WTC11 (cell line): ENCODE data around the gene NXPH4. TPM values are rescaled to one million over a fixed set of nuclear protein-coding genes. Genes with fewer than 3 reads are reported as not detected.

Experiments used
- ATAC-seq: fragments of 200-7000 bp; cut with Tn5 transposase; 2 replicates; pipeline ENCODE4 v1.10.0; 2021; ENCODE audit warnings: mild to moderate bottlenecking, moderate library complexity
- CTCF ChIA-PET: fragments of 300-600 bp; sonication (Branson Sonifier 250); formaldehyde crosslinking; loops from one replicate; lab custom pipeline; 2021; ENCODE audit warnings: antibody characterized with exemption; lab: Charles Lee
- POLR2A ChIA-PET: fragments of 350-600 bp; sonication (Branson Sonifier 250); formaldehyde crosslinking; loops from one replicate; lab custom pipeline; 2021; ENCODE audit warnings: antibody characterized with exemption; lab: Charles Lee
- DNase-seq: peaks from one replicate; pipeline ENCODE4 v3.0.0; 2021; ENCODE audit warnings: low spot score
- H3K27ac Mint-ChIP-seq: 2 replicates; pipeline ENCODE4 v1.8.0; 2021; ENCODE audit warnings: mixed read lengths
- H3K27me3 Mint-ChIP-seq: 2 replicates; pipeline ENCODE4 v1.8.0; 2021; ENCODE audit warnings: low read depth, mild to moderate bottlenecking, moderate library complexity, mixed read lengths
- H3K36me3 Mint-ChIP-seq: 2 replicates; pipeline ENCODE4 v1.8.0; 2021; ENCODE audit warnings: mixed read lengths
- H3K4me1 Mint-ChIP-seq: 2 replicates; pipeline ENCODE4 v1.8.0; 2022; ENCODE audit warnings: mixed read lengths
- H3K4me3 Mint-ChIP-seq: 2 replicates; pipeline ENCODE4 v1.8.0; 2021; ENCODE audit warnings: mild to moderate bottlenecking, moderate library complexity, mixed read lengths
- H3K9me3 Mint-ChIP-seq: 2 replicates; pipeline ENCODE4 v1.8.0; 2021; ENCODE audit warnings: mixed read lengths
- ATF1 ChIP-seq: sonication (generic); formaldehyde crosslinking; IDR thresholded peaks from 2 replicates; pipeline ENCODE4 v1.8.1; 2023; ENCODE audit warnings: mild to moderate bottlenecking, moderate library complexity, missing genetic modification reagents
- CDX4 ChIP-seq: fragments of 250-450 bp; sonication (Bioruptor Pico); IDR thresholded peaks from 2 replicates; pipeline ENCODE4 v1.9.0; 2021; ENCODE audit warnings: moderate library complexity, mild to moderate bottlenecking, inconsistent platforms, borderline replicate concordance
- CREM ChIP-seq: sonication (generic); formaldehyde crosslinking; IDR thresholded peaks from 2 replicates; pipeline ENCODE4 v1.8.1; 2022; ENCODE audit warnings: mild to moderate bottlenecking, missing genetic modification reagents, moderate library complexity
- CTCF ChIP-seq: fragments of 200-600 bp; IDR thresholded peaks from 2 replicates; pipeline ENCODE4 v1.8.0; 2022; ENCODE audit warnings: antibody characterized with exemption
- ESRRA ChIP-seq: sonication (generic); formaldehyde crosslinking; IDR thresholded peaks from 2 replicates; pipeline ENCODE4 v1.8.1; 2022; ENCODE audit warnings: mild to moderate bottlenecking, missing genetic modification reagents, borderline replicate concordance
- ETV6 ChIP-seq: sonication (generic); formaldehyde crosslinking; IDR thresholded peaks from 2 replicates; pipeline ENCODE4 v1.8.1; 2022; ENCODE audit warnings: mild to moderate bottlenecking, missing genetic modification reagents
- GRHL2 ChIP-seq: fragments of 250-450 bp; sonication (Bioruptor Pico); IDR thresholded peaks from 2 replicates; pipeline ENCODE4 v1.8.0; 2022; ENCODE audit warnings: mild to moderate bottlenecking, moderate library complexity; ENCODE audit not compliant: insufficient replicate concordance, severe bottlenecking
- GTF2I ChIP-seq: fragments of 250-450 bp; sonication (Bioruptor Pico); conservative IDR thresholded peaks from 2 replicates; pipeline ENCODE4 v1.4.0; 2021; ENCODE audit warnings: mild to moderate bottlenecking
- JAZF1 ChIP-seq: fragments of 250-450 bp; sonication (Bioruptor Pico); IDR thresholded peaks from 2 replicates; pipeline ENCODE4 v1.9.0; 2021; ENCODE audit warnings: moderate library complexity, mild to moderate bottlenecking, inconsistent platforms
- NFYB ChIP-seq: sonication (generic); formaldehyde crosslinking; conservative IDR thresholded peaks from 2 replicates; pipeline ENCODE4 v1.8.0; 2022; ENCODE audit warnings: low read depth, missing genetic modification reagents
- OVOL2 ChIP-seq: fragments of 250-450 bp; sonication (Bioruptor Pico); IDR thresholded peaks from 2 replicates; pipeline ENCODE4 v1.9.0; 2021; ENCODE audit warnings: mild to moderate bottlenecking, borderline replicate concordance
- RORB ChIP-seq: fragments of 250-450 bp; sonication (Bioruptor Pico); IDR thresholded peaks from 2 replicates; pipeline ENCODE4 v1.9.0; 2021; ENCODE audit warnings: mild to moderate bottlenecking
- SMAD4 ChIP-seq: sonication (generic); formaldehyde crosslinking; IDR thresholded peaks from 2 replicates; pipeline ENCODE4 v1.8.0; 2022; ENCODE audit warnings: mild to moderate bottlenecking, missing genetic modification reagents
- TEAD1 ChIP-seq: sonication (generic); formaldehyde crosslinking; IDR thresholded peaks from 2 replicates; pipeline ENCODE4 v1.8.0; 2022; ENCODE audit warnings: mild to moderate bottlenecking, missing genetic modification reagents
- TEAD4 ChIP-seq: sonication (generic); formaldehyde crosslinking; IDR thresholded peaks from 2 replicates; pipeline ENCODE4 v1.8.0; 2022; ENCODE audit warnings: mild to moderate bottlenecking, missing genetic modification reagents
- ZBTB43 ChIP-seq: sonication (generic); formaldehyde crosslinking; IDR thresholded peaks from 2 replicates; pipeline ENCODE4 v1.8.1; 2023; ENCODE audit warnings: mild to moderate bottlenecking, missing genetic modification reagents
- ZMAT4 ChIP-seq: fragments of 250-450 bp; sonication (Bioruptor Pico); IDR thresholded peaks from 2 replicates; pipeline ENCODE4 v1.9.0; 2021; ENCODE audit warnings: mild to moderate bottlenecking
- ZNF121 ChIP-seq: sonication (generic); formaldehyde crosslinking; IDR thresholded peaks from 2 replicates; pipeline ENCODE4 v1.8.0; 2023; ENCODE audit warnings: missing genetic modification reagents
- ZNF219 ChIP-seq: sonication (generic); formaldehyde crosslinking; IDR thresholded peaks from 2 replicates; pipeline ENCODE4 v1.8.0; 2023; ENCODE audit warnings: missing genetic modification reagents, mild to moderate bottlenecking, borderline replicate concordance
- ZNF232 ChIP-seq: sonication (generic); formaldehyde crosslinking; IDR thresholded peaks from 2 replicates; pipeline ENCODE4 v1.8.0; 2022; ENCODE audit warnings: mild to moderate bottlenecking, missing genetic modification reagents
- ZNF396 ChIP-seq: fragments of 250-450 bp; sonication (Bioruptor Pico); IDR thresholded peaks from 2 replicates; pipeline ENCODE4 v1.8.0; 2021; ENCODE audit warnings: mild to moderate bottlenecking, moderate library complexity, borderline replicate concordance
- total RNA-seq: library from RNA; stranded (reverse); gene quantifications from 3 replicates; pipeline ENCODE4 v1.2.3, GENCODE V29; 2021
- TF ChIP-seq, protein P1 (sequence below): fragments of 250-450 bp; sonication (Bioruptor Pico); IDR thresholded peaks from 2 replicates; pipeline ENCODE4 v2.1.2; 2022; ENCODE audit warnings: mild to moderate bottlenecking, moderate library complexity
- TF ChIP-seq, protein P2 (sequence below): sonication (generic); formaldehyde crosslinking; IDR thresholded peaks from 2 replicates; pipeline ENCODE4 v1.8.0; 2023; ENCODE audit warnings: missing genetic modification reagents

Gene NXPH4
- total RNA-seq, 1 experiment from 2014 or later: 4.9 TPM

DNA sequence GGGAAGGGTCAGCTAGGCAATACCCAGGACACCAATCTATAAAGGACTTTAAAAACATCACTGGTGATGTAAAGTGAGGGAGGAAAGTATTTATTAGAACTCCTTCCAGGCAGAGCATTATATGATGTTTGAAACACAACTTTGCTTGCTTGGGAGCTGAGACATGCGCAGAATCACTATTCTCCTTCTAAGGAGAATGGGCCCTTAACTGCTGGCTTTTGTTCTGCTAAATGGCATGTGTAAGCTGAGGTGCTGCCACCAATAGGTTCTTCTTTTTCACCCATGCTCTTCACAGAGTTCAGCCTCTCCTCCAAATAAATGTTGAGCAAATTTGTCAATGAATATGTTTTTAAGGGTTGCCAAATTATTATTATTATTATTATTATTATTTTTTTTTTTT lies 30.4 kb downstream of the NXPH4 start:
- H3K4me3 Mint-ChIP-seq: no peak overlapping the region
- peaks cover 60% of the 10 kb centered on the region for H3K4me1 Mint-ChIP-seq
- H3K27me3 Mint-ChIP-seq: peaks cover 23% of the 10 kb centered on the region
- POLR2A ChIA-PET: interaction anchor here (1.2 to 1.4 kb wide), 2 partner anchors 206 to 212 kb away, joined by 3 to 4 read pairs; no protein-coding TSS in a partner anchor
- DNase-seq: no peak
- no peaks in the 10 kb centered on the region for H3K36me3 Mint-ChIP-seq
- H3K27ac Mint-ChIP-seq: peak overlapping the region; percentile 88
- no peaks in the 10 kb centered on the region for H3K9me3 Mint-ChIP-seq
- no peak for ATAC-seq
- CTCF ChIA-PET: interaction anchor here (0.6 to 18.5 kb wide), 21 partner anchors 8 to 245 kb away, joined by 3 to 660 read pairs (median 5); partner anchors contain the start of genes GLI1, INHBE, LRP1 and NXPH4
- TF ChIP-seq JAZF1 (CRISPR knock-in tag) (no peak), GTF2I (no peak), CREM (CRISPR knock-in tag) (no peak), ZMAT4 (CRISPR knock-in tag) (no peak), ZNF219 (CRISPR knock-in tag) (no peak), ZNF232 (CRISPR knock-in tag) (no peak), GRHL2 (CRISPR knock-in tag) (no peak), TEAD4 (CRISPR knock-in tag) (no peak), CDX4 (CRISPR knock-in tag) (no peak), ATF1 (CRISPR knock-in tag) (no peak)
- TF ChIP-seq, protein P1, sequence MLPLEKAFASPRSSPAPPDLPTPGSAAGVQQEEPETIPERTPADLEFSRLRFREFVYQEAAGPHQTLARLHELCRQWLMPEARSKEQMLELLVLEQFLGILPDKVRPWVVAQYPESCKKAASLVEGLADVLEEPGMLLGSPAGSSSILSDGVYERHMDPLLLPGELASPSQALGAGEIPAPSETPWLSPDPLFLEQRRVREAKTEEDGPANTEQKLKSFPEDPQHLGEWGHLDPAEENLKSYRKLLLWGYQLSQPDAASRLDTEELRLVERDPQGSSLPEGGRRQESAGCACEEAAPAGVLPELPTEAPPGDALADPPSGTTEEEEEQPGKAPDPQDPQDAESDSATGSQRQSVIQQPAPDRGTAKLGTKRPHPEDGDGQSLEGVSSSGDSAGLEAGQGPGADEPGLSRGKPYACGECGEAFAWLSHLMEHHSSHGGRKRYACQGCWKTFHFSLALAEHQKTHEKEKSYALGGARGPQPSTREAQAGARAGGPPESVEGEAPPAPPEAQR (CRISPR knock-in tag): no peak
- TF ChIP-seq, all 79 proteins: peak for 0

DNA sequence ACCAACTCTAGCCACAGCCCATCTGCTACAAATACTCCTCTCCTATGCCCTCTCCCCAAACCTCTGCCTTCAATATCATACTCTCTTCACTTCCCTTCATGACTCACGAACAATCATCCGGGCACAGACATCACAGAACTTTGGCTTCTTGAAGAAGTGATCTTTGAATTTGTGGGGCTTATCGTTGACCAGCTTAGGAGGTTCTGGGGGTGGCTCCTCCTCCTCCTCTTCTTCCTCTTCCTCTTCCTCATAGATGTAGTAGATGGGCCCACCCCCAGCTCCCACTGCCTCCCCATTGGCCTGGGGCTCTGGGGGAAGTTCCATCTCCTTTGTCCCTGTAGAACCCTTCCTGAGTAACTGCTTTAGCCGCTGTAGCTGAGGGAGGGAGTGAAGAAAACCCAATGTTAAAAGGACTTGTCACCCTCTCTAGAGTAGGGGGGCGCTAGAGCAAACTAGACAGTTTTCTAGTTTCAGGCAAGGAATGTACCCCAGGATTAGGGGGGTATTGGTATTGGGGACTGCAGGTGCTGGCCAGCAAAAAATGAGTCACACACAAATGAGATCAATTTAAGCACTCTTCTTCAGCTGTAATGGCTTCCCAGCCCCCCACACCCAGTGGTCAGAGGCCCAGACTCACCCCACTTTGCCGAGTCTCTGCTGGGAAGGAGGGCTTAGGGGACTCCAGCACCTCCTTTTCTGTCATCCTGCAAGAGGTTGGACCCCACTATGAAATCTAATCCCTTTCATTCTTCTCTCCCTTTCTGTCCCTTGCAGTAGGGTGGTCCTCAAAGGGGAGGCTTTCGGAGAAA lies 32.5 kb downstream of the NXPH4 start:
- ChIA-PET POLR2A (interaction anchor here (0.6 to 1.0 kb wide), 2 partner anchors 23 to 206 kb away, joined by 3 to 4 read pairs; partner anchors contain the start of gene INHBE), CTCF (interaction anchor here (0.6 to 18.5 kb wide), 15 partner anchors 10 to 211 kb away, joined by 3 to 660 read pairs (median 8); partner anchors contain the start of genes GLI1, INHBE and SHMT2)
- Mint-ChIP-seq H3K36me3 (no peaks in the 10 kb centered on the region), H3K27me3 (peaks cover 10% of the 10 kb centered on the region), H3K27ac (peak overlapping the region; percentile 11; the same call in 1 of the 2 replicates), H3K4me1 (peaks cover 50% of the 10 kb centered on the region), H3K4me3 (no peak overlapping the region), H3K9me3 (no peaks in the 10 kb centered on the region)
- DNase-seq (peak; percentile 7), ATAC-seq (peak; percentile 6; the same call in 1 of the 2 replicates)
- TF ChIP-seq RORB (CRISPR knock-in tag) (no peak), SMAD4 (no peak), ESRRA (CRISPR knock-in tag) (no peak), ZNF121 (no peak), ETV6 (CRISPR knock-in tag) (no peak)
- TF ChIP-seq, protein P1 (CRISPR knock-in tag): no peak

DNA sequence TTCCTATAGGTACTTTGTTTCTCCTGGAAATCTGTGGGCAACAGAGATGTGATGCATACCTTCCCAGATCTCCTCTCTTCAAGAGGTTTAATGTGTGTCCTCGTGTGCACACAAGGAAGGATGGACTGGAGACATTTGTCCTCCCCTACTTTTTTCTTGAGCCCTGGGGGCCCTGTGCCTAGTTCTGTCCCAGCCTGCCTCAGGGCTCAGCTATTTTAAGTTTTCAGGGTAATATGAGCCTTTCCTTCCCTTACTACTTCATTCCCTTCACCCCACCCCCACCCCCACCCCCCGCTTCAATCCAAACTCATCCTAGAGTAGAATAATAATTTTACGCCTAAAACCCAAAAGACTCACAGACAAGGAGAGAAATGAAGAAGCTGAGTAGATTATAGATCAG lies 33.9 kb downstream of the NXPH4 start:
- Mint-ChIP-seq H3K4me3 (no peak overlapping the region), H3K36me3 (no peaks in the 10 kb centered on the region), H3K9me3 (no peaks in the 10 kb centered on the region), H3K4me1 (peaks cover 40% of the 10 kb centered on the region), H3K27me3 (no peaks in the 10 kb centered on the region), H3K27ac (no peak overlapping the region)
- ChIA-PET POLR2A (interaction anchor here (0.6 to 1.2 kb wide), 3 partner anchors 37 to 204 kb away, joined by 3 to 4 read pairs (median 4); partner anchors contain the start of gene INHBE), CTCF (interaction anchor here (0.8 to 18.5 kb wide), 17 partner anchors 8 to 226 kb away, joined by 3 to 660 read pairs (median 8); partner anchors contain the start of genes GLI1, INHBE and SHMT2)
- DNase-seq (no peak), ATAC-seq (no peak)
- TF ChIP-seq ZBTB43: no peak
- TF ChIP-seq OVOL2 (CRISPR knock-in tag): no peak
- TF ChIP-seq CTCF: no peak
- TF ChIP-seq ZNF396 (CRISPR knock-in tag): no peak
- TF ChIP-seq, protein P2, sequence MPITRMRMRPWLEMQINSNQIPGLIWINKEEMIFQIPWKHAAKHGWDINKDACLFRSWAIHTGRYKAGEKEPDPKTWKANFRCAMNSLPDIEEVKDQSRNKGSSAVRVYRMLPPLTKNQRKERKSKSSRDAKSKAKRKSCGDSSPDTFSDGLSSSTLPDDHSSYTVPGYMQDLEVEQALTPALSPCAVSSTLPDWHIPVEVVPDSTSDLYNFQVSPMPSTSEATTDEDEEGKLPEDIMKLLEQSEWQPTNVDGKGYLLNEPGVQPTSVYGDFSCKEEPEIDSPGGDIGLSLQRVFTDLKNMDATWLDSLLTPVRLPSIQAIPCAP (CRISPR knock-in tag): no peak
- TF ChIP-seq NFYB (CRISPR knock-in tag): no peak
- no peak for TF ChIP-seq TEAD1 (CRISPR knock-in tag)
- TF ChIP-seq GTF2I: no peak
